NCI-H2196 (cell line): ENCODE data around the gene KRT36.

ENCODE experiments used
- DNase-seq: peaks from one replicate; lab custom pipeline; 2025; ENCODE audit not compliant: unreplicated experiment; lab: John Stamatoyannopoulos, UW

The KRT36 gene

GRCh38 chr17:41480136-41480535, 9.6 kb downstream of the KRT36 start:
- DNase-seq: no peak

- DNase-seq: no peak
Observed at GRCh38 chr17:41478237-41478636, 11.5 kb downstream of the KRT36 start.

GRCh38 chr17:41476866-41477815, 12.6 kb downstream of the KRT36 start:
- DNase-seq: no peak

GRCh38 chr17:41475421-41475820, 14.3 kb downstream of the KRT36 start:
- DNase-seq: no peak

- DNase-seq: no peak
Observed at GRCh38 chr17:41474863-41475262, 14.8 kb downstream of the KRT36 start.

GRCh38 chr17:41468346-41468745, 21.4 kb downstream of the KRT36 start:
- DNase-seq: no peak

GRCh38 chr17:41467561-41467960, 22.1 kb downstream of the KRT36 start:
- no peak for DNase-seq

GRCh38 chr17:41466988-41467387, 22.7 kb downstream of the KRT36 start, which contains the start of gene KRT32:
Gene KRT32, minus strand, starts transcription at chr17:41467386. Its CDS starts 61 bp downstream, at chr17:41467325.
- no peak for DNase-seq

- DNase-seq: peak; percentile 57
Observed at GRCh38 chr17:41464682-41465081, 25.0 kb downstream of the KRT36 start.

GRCh38 chr17:41464173-41464572, 25.5 kb downstream of the KRT36 start:
- no peak for DNase-seq

GRCh38 chr17:41463746-41464145, 26.0 kb downstream of the KRT36 start:
- DNase-seq: no peak

- DNase-seq: no peak
Observed at GRCh38 chr17:41462705-41463104, 27.0 kb downstream of the KRT36 start.

- no peak for DNase-seq
Observed at GRCh38 chr17:41457676-41458075, 32.0 kb downstream of the KRT36 start.

- no peak for DNase-seq
Observed at GRCh38 chr17:41456204-41456603, 33.5 kb downstream of the KRT36 start.

- DNase-seq: no peak
Observed at GRCh38 chr17:41455236-41455635, 34.5 kb downstream of the KRT36 start.

- DNase-seq: no peak
Observed at GRCh38 chr17:41453066-41453465, 36.6 kb downstream of the KRT36 start.

- no peak for DNase-seq
Observed at GRCh38 chr17:41452281-41452680, 37.4 kb downstream of the KRT36 start.

- DNase-seq: no peak
Observed at GRCh38 chr17:41451154-41451728, 38.5 kb downstream of the KRT36 start.

GRCh38 chr17:41449008-41449407, 40.7 kb downstream of the KRT36 start:
- no peak for DNase-seq

- no peak for DNase-seq
Observed at GRCh38 chr17:41448506-41448905, 41.2 kb downstream of the KRT36 start.

GRCh38 chr17:41446806-41447205, 42.9 kb downstream of the KRT36 start:
- DNase-seq: no peak

GRCh38 chr17:41444640-41445039, 45.1 kb downstream of the KRT36 start:
- DNase-seq: no peak
